Stimulated activated CD4-positive, alpha-beta T cell treated with anti-CD3 and anti-CD28 coated beads, Interleukin-2, amount 100 ng/mL, for 4 hours (primary cell): ENCODE measurements around the gene PFKFB4.
"Not testable (repeated sequence)": the region's sequence is repeated elsewhere in the genome, so short reads cannot be mapped to it uniquely, and the experiment has no call there.

ENCODE experiments used
- DNase-seq: peaks from one replicate; pipeline ENCODE4 v3.0.0-alpha.2; 2020; ENCODE audit warnings: low read depth

The PFKFB4 gene

GRCh38 chr3:48492461-48493202 lies 64.0 kb downstream of the PFKFB4 start:
- DNase-seq = no peak

- no peak for DNase-seq
Measured at GRCh38 chr3:48486952-48487351, 69.7 kb downstream of the PFKFB4 start.

DNA sequence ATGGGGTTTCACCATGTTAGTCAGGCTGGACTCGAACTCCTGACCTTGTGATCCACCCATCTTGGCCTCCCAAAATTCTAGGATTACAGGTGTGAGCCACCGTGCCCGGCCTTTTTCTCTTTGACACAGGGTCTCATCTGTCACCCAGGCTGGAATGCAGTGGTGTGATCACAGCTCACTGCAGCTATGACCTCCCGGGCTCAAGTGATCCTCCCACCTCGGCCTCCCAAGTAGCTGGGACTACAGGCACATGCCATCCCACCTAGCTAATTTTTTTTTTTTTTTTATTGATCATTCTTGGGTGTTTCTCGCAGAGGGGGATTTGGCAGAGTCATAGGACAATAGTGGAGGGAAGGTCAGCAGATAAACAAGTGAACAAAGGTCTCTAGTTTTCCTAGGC lies 73.8 kb downstream of the PFKFB4 start:
- not testable (repeated sequence) for DNase-seq

DNA sequence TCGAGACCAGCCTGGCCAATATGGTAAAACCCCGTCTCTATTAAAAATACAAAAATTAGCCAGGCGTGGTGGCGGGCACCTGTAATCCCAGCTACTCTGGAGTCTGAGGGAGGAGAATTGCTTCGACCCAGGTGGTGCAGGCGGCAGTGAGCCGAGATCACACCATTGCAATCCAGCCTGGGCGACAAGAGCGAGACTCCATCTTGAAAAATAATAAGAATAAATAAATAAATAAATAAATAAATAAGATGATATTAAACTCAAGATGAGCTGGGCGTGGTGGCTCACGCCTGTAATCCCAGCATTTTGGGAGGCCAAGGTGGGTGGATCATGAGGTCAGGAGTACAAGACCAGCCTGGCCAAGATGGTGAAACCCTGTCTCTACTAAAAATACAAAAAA lies 75.7 kb downstream of the PFKFB4 start:
- not testable (repeated sequence) for DNase-seq

DNA sequence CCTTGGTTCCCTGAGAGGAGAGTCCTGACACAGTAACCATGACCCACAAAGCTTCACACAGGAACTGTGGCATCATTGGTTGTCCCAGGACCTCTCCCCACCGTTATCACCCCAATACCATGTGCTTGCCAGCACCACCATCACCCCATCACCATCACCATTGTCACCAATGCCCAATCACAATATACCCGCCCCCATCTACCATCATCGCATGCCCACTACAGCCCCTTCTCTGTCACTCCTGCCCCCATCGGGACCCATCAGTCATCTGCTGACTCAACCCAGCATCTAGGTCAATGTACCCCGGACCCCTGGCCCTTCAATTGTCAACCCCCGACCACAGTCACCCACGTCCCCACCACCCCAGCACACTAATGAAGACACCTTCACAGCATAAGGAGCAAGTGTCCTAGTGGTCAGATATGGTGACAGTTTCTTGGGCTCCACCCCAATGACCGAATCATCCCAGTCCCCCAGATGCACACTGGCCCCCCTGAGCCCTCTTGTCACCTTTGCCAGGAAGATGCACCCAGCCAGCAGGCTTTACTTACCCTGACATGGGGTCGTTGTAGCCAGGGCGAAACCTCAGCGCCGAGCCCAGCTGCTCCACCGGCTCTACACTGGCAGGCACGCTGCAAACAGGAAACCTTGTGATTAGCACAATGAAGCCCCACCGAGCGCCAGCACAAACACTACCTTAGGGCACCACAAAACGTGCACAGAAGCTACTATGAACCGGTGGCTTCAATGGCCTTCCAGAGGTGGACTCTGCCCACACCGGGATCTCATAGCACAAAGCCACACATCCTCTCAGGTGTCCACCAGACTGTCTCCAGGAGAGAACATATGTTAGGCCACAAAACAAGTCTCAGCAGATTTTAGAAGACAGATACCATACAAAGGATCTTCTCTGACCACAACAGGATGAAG lies 77.7 kb downstream of the PFKFB4 start:
- DNase-seq = peak; percentile 31

DNA sequence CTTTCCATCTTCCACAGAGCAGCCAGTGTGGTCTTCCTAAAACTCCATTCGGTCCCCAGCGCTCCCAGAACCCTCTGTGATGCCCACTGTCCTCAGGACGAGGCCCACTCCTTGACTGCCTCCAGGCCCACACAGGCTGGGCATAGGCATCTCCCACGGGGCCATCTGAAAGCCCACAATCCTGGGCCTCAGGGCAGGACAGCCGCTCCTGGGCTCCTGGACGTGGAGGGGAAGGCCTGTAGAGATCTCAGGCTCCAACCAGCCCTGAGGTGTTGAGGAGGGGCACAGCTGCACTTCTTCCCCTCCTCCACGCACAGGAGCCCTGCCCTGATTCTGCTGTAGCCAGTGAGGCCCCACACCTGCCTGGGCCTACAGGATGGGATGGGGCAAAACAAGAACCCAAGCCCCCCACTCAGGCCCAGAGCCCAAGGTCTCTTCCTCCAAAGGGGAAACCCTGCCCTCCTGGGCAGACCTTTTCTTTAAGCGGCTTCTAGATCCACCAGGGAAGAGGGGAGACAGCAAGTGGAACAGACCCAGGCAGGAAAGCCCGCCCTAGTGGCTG lies 78.6 kb downstream of the PFKFB4 start:
- DNase-seq = no peak

DNA sequence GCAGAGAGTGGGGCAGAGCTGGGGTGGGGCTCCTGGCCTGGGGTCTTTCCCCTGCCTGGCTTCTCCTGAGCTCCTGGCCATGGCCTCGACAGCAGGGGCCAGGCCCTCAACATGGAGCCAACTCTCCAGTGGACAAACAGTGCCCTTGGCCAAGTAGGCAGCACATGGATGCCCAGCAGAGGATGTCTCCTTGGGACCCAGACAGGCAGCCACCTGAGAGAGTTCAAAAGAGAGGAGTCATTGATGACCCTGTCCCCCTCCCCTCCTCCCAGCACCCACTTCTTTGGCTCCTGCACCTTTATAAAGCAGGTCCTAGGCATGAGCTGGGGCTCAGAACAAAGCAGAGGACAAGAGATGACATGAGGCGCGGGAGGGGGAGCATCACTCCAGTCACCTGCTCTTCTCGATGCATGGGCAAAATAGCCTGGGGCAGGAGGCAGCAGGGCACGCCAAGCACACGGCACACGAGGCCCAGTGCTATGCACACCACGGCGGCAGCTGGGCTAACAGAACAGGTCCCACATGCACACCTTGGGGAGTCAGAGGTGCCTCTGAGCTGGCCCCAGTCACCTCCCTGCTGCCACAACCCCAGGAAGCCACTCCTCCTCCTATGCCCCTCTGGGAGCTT lies 80.1 kb downstream of the PFKFB4 start:
- DNase-seq = no peak

DNA sequence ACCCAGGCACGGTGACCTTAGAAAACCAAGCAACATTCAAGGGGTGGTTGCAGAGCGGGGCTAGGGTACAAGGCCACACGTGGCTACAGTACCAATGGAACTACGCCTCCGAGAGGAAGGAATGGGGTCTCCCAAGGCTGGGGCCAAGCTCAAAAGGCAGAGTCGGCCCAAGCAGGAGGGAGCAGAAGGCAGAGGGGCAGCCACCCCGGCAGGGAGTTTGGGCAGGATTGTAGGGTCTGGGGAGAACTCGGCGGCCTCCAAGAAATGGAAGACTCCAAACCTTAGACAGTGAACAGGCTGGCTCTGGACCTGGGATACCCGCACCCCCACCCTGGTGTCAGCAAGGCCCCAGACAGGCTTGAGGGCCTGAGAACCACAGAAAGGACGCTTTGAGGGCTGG lies 81.4 kb downstream of the PFKFB4 start:
- DNase-seq = no peak

DNA sequence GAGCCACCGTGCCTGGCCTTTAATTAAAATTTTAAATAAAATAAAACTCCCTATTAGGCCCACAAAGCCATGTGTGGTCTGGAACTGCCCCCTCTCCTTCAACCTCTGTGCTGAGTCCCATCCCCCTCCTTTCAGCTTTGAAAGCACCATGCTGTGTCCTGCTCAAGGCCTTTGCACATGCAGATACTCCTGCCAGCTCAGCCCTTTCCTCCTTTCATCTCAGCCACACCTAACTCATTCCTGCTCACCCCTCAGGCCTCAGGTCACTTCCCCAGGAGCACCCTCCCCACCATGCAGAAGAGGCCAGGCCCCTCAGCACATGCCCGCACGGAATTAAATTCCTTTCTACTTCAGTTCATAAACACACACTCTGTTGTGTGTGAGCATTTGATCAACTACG lies 82.0 kb downstream of the PFKFB4 start:
- no peak for DNase-seq

DNA sequence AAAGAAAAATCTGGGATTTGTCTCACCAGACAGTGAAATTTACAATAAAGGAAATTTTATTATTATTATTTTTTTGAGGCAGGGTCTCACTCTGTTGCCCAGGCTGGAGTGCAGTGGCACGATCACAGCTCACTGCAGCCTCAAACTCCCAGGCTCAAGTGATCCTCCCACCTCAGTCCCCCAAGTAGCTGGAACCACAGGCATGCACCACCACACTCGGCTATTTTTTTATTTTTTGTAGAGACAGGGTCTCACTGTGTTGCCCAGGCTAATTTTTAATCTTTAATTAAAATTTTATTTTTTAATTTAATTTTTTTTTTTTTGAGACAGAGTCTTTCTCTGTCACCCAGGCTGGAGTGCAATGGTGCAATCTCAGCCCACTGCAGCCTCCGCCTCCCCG lies 82.6 kb downstream of the PFKFB4 start:
- DNase-seq = not testable (repeated sequence)

GRCh38 chr3:48473617-48473952 lies 83.0 kb downstream of the PFKFB4 start:
- no peak for DNase-seq

GRCh38 chr3:48472923-48473616 lies 83.5 kb downstream of the PFKFB4 start:
- DNase-seq = peak; percentile 95

DNA sequence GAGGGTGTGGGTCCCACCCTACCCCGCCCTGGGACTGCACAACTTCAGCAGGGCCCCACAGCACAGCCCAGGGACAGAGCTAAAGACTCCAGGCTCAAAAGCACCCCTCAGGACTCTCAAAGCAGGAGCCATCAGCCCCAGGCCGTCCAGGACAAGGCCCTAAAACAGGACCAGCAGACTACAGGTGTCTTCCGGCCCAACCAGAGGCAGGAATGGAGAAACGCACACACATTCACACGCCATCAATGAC lies 84.0 kb downstream of the PFKFB4 start:
- no peak for DNase-seq

DNA sequence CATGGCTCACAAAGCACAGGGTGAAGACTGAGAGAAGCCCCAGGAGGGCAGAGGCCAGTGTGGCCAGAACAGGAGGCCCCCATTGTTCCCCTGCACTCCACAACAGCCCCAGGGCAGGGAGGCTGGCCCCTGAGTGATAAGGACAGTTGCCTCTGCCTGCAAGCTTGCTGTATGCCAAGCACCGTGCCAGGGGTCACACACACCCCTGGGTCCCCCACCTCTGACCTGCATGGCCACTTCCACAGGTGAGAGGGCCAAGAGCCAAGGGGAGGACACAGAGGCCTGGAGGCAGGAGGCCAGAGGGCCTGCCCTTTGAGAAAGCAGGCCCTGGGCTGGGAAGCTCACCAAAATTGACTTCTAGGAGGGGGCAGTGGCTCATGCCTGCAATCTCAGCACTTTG lies 86.3 kb downstream of the PFKFB4 start:
- no peak for DNase-seq

DNA sequence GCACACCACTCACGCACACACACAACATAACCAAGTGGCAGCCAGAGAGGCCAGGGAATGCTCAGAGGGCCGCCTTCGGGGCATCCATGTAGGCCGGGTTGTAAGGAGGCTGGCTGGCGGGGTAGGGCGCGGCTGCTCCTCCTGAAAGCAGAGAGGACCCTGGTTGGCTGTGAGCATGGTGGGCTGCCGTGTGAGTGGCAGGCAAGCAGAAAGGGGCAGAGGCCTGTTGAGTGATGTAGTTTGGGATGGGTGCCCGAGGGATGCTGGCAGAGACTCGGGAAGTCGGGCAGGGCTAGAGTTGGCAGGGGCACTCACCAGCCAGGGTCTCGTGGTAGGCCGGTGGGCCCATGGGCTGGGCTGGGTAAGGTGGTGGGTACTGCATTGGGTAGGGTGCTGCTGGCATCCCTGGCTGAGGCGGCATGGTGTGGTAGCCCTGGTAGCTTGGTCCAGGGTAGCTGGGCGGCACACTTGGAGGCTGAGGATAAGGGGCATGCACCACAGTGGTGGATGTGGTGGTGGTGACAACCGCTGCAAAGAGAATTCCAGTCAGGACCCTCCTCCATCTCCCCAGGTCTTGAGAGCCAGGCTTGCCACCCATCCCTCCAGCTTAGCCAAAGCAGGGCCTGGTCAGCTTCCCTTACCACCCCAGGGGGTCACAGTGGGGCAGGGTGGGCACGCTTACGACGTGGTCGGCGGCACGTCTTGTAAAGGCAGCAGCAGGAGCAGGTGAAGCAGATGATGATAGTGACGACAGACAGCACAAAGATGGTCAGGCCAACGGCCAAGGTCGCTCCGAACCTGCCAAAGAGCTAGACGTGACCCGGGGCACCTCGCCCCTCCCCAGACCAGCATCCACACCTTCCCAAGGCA lies 87.3 kb downstream of the PFKFB4 start:
- DNase-seq = no peak

GRCh38 chr3:48468329-48468731 lies 88.3 kb downstream of the PFKFB4 start:
- DNase-seq = no peak
